HepG2 (cell line): ENCODE results near the gene B3GNT9. TPM values are rescaled to one million over a fixed set of nuclear protein-coding genes. Genes with fewer than 3 reads are reported as not detected.

ENCODE experiments used
- CENPT ChIP-seq: sonication (generic); formaldehyde crosslinking; IDR thresholded peaks from 2 replicates; pipeline ENCODE4 v1.8.0; 2022; ENCODE audit warnings: low read depth, mild to moderate bottlenecking, moderate library complexity, missing genetic modification reagents
- ERF ChIP-seq: IDR thresholded peaks from 2 replicates; pipeline ENCODE4 v1.6.1; 2018; ENCODE audit warnings: missing biosample characterization, missing genetic modification reagents
- ESRRA ChIP-seq: sonication (generic); formaldehyde crosslinking; IDR thresholded peaks from 2 replicates; pipeline ENCODE4 v1.5.1; 2020; ENCODE audit warnings: mild to moderate bottlenecking, low read depth, missing genetic modification reagents
- FOXC1 ChIP-seq: sonication (generic); formaldehyde crosslinking; IDR thresholded peaks from 2 replicates; pipeline ENCODE4 v1.8.0; 2022; ENCODE audit warnings: mild to moderate bottlenecking, missing genetic modification reagents, borderline replicate concordance
- GATAD2A ChIP-seq: IDR thresholded peaks from 2 replicates; pipeline ENCODE4 v1.6.1; 2016
- HINFP ChIP-seq: sonication (generic); formaldehyde crosslinking; IDR thresholded peaks from 2 replicates; pipeline ENCODE4 v1.4.0; 2020; ENCODE audit warnings: low read depth, mild to moderate bottlenecking, missing genetic modification reagents
- HNRNPL ChIP-seq: fragments of 200-400 bp; formaldehyde crosslinking; IDR thresholded peaks from 2 replicates; pipeline ENCODE4 v1.6.1; 2017; ENCODE audit warnings: mild to moderate bottlenecking, low read depth, low read length
- MYC ChIP-seq: sonication (generic); formaldehyde crosslinking; IDR thresholded peaks from 2 replicates; pipeline ENCODE4 v1.9.0; 2021; ENCODE audit warnings: missing genetic modification reagents, borderline replicate concordance
- TFDP1 ChIP-seq: IDR thresholded peaks from 2 replicates; pipeline ENCODE4 v1.6.1; 2016; ENCODE audit warnings: missing compliant biosample characterization, missing genetic modification reagents, borderline replicate concordance
- YEATS4 ChIP-seq: sonication (generic); formaldehyde crosslinking; IDR thresholded peaks from 2 replicates; pipeline ENCODE4 v1.4.0; 2020; ENCODE audit warnings: missing genetic modification reagents, borderline replicate concordance
- ZBTB1 ChIP-seq: sonication (generic); formaldehyde crosslinking; IDR thresholded peaks from 2 replicates; pipeline ENCODE4 v1.4.0; 2020; ENCODE audit warnings: missing genetic modification reagents, borderline replicate concordance
- ZBTB21 ChIP-seq: sonication (generic); formaldehyde crosslinking; IDR thresholded peaks from 2 replicates; pipeline ENCODE4 v1.4.0; 2020; ENCODE audit warnings: missing genetic modification reagents
- ZGPAT ChIP-seq: IDR thresholded peaks from 2 replicates; pipeline ENCODE4 v1.6.1; 2016; ENCODE audit warnings: mild to moderate bottlenecking
- ZNF607 ChIP-seq: sonication (generic); formaldehyde crosslinking; IDR thresholded peaks from 2 replicates; pipeline ENCODE4 v1.5.1; 2020; ENCODE audit warnings: missing genetic modification reagents, mild to moderate bottlenecking, borderline replicate concordance
- ZNF619 ChIP-seq: sonication (generic); formaldehyde crosslinking; IDR thresholded peaks from 2 replicates; pipeline ENCODE4 v1.4.0; 2020; ENCODE audit warnings: mild to moderate bottlenecking, missing genetic modification reagents
- polyA plus RNA-seq, 8 experiments: library from polyadenylated mRNA; depleted of rRNA in 3 of 8; stranded (reverse) in 7 of 8; unstranded in 1 of 8; fragments of >200 nt; fragmentation: Illumina TruSeq in 4 of 8; extraction: Trizol in 4 of 8; gene quantifications; 2 replicates each; pipeline versions ENCODE4 v1.2.1 to v1.2.3, GENCODE V29; 2011 to 2016; ENCODE audit warnings: low read depth in 4 of 8, missing spikeins in 1 of 8, mixed read lengths in 1 of 8; ENCODE audit not compliant: insufficient read depth in 1 of 8
- total RNA-seq, 5 experiments: library from RNA; depleted of rRNA; stranded (reverse); fragments of >200 nt; fragmentation: Illumina TruSeq; extraction: Trizol; gene quantifications; 2 replicates each; pipeline ENCODE4 v1.2.3, GENCODE V29; 2016; ENCODE audit warnings: low read depth in 1 of 5
- TF ChIP-seq, protein P1 (sequence below): sonication (generic); formaldehyde crosslinking; IDR thresholded peaks from 2 replicates; pipeline ENCODE4 v1.4.0; 2020; ENCODE audit warnings: missing genetic modification reagents, borderline replicate concordance
- TF ChIP-seq, protein P2 (sequence below): sonication (generic); formaldehyde crosslinking; conservative IDR thresholded peaks from 2 replicates; pipeline ENCODE4 v1.8.0; 2022; ENCODE audit warnings: missing genetic modification reagents

Gene B3GNT9
- total and polyA plus RNA-seq, 2 of the 13 experiments (the other 11 are each of a cell fraction or from before 2014, with no cell fraction given), result 1.5 to 3.1 TPM

DNA sequence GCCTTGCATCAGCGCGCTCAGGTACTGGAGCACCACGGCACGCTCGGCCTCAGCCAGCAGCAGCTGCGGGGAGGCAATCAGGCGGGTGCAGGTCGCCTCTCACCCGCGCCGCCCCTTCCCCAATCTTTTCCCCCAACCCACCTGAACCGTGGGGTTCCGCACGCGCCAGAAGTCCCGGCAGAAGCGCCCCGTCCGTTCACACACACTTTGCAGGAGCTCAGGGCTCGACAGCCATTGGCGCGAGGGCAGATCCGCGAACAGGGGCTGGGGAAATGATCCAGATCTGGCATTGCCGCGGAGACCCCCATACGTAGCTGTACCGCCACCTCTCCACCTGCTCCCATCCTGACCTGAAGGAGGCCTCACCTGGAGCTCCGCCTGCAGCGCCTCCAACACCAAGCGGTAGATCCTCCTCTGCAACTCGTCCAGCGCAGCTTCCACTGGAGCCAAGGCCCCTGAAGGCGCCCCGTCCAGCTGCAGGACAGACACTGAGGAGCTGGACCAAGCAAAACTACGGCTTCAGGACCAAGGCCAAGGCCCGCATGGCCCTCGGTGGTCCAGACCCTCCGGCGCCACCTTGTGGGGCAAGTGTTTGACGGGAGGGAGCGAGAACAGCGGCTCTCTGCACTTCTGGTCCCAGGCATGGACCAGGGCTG is 34.3 kb upstream of the B3GNT9 start (continued):
- TF ChIP-seq, protein P1, sequence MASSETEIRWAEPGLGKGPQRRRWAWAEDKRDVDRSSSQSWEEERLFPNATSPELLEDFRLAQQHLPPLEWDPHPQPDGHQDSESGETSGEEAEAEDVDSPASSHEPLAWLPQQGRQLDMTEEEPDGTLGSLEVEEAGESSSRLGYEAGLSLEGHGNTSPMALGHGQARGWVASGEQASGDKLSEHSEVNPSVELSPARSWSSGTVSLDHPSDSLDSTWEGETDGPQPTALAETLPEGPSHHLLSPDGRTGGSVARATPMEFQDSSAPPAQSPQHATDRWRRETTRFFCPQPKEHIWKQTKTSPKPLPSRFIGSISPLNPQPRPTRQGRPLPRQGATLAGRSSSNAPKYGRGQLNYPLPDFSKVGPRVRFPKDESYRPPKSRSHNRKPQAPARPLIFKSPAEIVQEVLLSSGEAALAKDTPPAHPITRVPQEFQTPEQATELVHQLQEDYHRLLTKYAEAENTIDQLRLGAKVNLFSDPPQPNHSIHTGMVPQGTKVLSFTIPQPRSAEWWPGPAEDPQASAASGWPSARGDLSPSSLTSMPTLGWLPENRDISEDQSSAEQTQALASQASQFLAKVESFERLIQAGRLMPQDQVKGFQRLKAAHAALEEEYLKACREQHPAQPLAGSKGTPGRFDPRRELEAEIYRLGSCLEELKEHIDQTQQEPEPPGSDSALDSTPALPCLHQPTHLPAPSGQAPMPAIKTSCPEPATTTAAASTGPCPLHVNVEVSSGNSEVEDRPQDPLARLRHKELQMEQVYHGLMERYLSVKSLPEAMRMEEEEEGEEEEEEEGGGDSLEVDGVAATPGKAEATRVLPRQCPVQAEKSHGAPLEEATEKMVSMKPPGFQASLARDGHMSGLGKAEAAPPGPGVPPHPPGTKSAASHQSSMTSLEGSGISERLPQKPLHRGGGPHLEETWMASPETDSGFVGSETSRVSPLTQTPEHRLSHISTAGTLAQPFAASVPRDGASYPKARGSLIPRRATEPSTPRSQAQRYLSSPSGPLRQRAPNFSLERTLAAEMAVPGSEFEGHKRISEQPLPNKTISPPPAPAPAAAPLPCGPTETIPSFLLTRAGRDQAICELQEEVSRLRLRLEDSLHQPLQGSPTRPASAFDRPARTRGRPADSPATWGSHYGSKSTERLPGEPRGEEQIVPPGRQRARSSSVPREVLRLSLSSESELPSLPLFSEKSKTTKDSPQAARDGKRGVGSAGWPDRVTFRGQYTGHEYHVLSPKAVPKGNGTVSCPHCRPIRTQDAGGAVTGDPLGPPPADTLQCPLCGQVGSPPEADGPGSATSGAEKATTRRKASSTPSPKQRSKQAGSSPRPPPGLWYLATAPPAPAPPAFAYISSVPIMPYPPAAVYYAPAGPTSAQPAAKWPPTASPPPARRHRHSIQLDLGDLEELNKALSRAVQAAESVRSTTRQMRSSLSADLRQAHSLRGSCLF (CRISPR knock-in tag), result peak; percentile 88
- peak; percentile 81; the same call in 1 of the 2 replicates for TF ChIP-seq ESRRA (CRISPR knock-in tag)
- TF ChIP-seq ZBTB1 (CRISPR knock-in tag), result 0 out of 2 replicates have a peak, but pooled peaks have one; percentile 84
- peak; percentile 74 for TF ChIP-seq ZGPAT (CRISPR knock-in tag)
- TF ChIP-seq ZNF607 (CRISPR knock-in tag), result no peak; the same call in 1 of the 2 replicates
- TF ChIP-seq HINFP (CRISPR knock-in tag), result no peak; the same call in 1 of the 2 replicates
- 0 out of 2 replicates have a peak, but pooled peaks have one; percentile 53 for TF ChIP-seq HNRNPL
- TF ChIP-seq ERF (CRISPR knock-in tag), result peak; percentile 98
- 0 out of 2 replicates have a peak, but pooled peaks have one; percentile 60 for TF ChIP-seq ZNF619 (CRISPR knock-in tag)
- TF ChIP-seq TFDP1 (CRISPR knock-in tag), result peak; percentile 75; the same call in 1 of the 2 replicates
- TF ChIP-seq YEATS4 (CRISPR knock-in tag), result peak; percentile 54; the same call in 1 of the 2 replicates
- peak; percentile 94 for TF ChIP-seq MYC
- 0 out of 2 replicates have a peak, but pooled peaks have one; percentile 41 for TF ChIP-seq ZBTB21 (CRISPR knock-in tag)
- no peak for TF ChIP-seq CENPT (CRISPR knock-in tag)
- peak; percentile 84 for TF ChIP-seq GATAD2A (CRISPR knock-in tag)
- TF ChIP-seq FOXC1 (CRISPR knock-in tag), result peak; percentile 87; the same call in 1 of the 2 replicates
- TF ChIP-seq, protein P2, sequence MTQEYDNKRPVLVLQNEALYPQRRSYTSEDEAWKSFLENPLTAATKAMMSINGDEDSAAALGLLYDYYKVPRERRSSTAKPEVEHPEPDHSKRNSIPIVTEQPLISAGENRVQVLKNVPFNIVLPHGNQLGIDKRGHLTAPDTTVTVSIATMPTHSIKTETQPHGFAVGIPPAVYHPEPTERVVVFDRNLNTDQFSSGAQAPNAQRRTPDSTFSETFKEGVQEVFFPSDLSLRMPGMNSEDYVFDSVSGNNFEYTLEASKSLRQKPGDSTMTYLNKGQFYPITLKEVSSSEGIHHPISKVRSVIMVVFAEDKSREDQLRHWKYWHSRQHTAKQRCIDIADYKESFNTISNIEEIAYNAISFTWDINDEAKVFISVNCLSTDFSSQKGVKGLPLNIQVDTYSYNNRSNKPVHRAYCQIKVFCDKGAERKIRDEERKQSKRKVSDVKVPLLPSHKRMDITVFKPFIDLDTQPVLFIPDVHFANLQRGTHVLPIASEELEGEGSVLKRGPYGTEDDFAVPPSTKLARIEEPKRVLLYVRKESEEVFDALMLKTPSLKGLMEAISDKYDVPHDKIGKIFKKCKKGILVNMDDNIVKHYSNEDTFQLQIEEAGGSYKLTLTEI, result no peak
